ENCODE data around the gene TLCD3B. TPM values are rescaled to one million over a fixed set of nuclear protein-coding genes. Genes with fewer than 3 reads are reported as not detected.

Gene TLCD3B, protein sequence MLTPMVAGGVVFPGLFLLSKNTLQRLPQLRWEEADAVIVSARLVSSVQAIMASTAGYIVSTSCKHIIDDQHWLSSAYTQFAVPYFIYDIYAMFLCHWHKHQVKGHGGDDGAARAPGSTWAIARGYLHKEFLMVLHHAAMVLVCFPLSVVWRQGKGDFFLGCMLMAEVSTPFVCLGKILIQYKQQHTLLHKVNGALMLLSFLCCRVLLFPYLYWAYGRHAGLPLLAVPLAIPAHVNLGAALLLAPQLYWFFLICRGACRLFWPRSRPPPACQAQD
- total RNA-seq: 10 to 100 TPM; 51.8 to 82.7 TPM
- polyA plus RNA-seq (ENCODE audit: insufficient read depth, low read depth, low replicate concordance): 194 TPM
- long read RNA-seq, donor 1: 0 reads
- long read RNA-seq, donor 2: 0 reads

DNA sequence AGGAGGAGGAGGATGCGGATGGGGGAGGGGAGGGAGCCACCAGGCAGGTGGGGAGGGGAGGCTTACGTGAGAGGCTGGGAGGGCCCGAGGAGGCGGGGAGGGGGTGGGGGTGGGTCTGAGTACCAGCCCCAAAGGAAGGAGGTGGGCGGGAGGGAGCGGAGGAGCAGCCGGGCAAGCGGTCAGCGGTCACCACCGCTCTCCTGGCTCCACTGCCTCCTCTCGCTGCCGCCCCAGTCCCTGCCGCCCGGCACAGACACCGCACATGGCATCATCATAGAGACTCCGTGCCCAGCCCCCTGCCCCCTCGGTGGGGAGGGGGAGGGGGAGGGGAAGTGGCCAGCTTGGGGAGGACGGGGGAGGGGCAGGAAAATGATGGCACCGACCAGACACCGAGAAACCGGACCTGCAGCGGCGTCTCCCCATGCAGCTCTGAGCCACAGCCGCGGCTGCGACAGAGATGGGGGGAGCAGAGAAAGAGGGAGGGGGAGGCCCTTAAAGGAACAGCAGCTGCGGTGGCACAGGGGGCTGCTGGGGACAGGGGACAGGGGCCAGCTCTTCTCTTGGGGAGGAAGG is at the start of gene TLCD3B:
TLCD3B (minus strand) TSS at position 431 of the 573 bp plus-strand sequence. CDS start 744 bp downstream, outside the sequence.
- no peaks in the 10 kb centered on the region for H3K9me3 ChIP-seq
- no peak within 1 kb of the TSS for H3K4me3 ChIP-seq
- no peaks in the 10 kb centered on the region for H3K27me3 ChIP-seq
- 15 to 23% methylated on average over 13 to 27 of the region's 27 CpGs for WGBS, 2 donors
- intact Hi-C loops (cut with DNase I; ENCODE audit: low total_unique reads): no loop called here
- TF ChIP-seq POLR2A (IDR thresholded peaks at IDR 0.05): no peak
- TF ChIP-seq, protein P1, sequence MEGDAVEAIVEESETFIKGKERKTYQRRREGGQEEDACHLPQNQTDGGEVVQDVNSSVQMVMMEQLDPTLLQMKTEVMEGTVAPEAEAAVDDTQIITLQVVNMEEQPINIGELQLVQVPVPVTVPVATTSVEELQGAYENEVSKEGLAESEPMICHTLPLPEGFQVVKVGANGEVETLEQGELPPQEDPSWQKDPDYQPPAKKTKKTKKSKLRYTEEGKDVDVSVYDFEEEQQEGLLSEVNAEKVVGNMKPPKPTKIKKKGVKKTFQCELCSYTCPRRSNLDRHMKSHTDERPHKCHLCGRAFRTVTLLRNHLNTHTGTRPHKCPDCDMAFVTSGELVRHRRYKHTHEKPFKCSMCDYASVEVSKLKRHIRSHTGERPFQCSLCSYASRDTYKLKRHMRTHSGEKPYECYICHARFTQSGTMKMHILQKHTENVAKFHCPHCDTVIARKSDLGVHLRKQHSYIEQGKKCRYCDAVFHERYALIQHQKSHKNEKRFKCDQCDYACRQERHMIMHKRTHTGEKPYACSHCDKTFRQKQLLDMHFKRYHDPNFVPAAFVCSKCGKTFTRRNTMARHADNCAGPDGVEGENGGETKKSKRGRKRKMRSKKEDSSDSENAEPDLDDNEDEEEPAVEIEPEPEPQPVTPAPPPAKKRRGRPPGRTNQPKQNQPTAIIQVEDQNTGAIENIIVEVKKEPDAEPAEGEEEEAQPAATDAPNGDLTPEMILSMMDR (IDR thresholded peaks at IDR 0.05): no peak
- no peak within 1 kb of the TSS for H3K27ac ChIP-seq
- H3K36me3 ChIP-seq (ENCODE audit: low read depth, missing control alignments): no peaks in the 10 kb centered on the region
- DNase-seq: no peak
- H3K4me1 ChIP-seq: peaks cover 9% of the 10 kb centered on the region

- DNase-seq: no peak
- no peaks in the 10 kb centered on the region for H3K27me3 ChIP-seq
- H3K9me3 ChIP-seq: no peaks in the 10 kb centered on the region
- 78 to 80% methylated on average over 5 to 7 of the region's 7 CpGs for WGBS, 2 donors
- no peak overlapping the region for H3K4me3 ChIP-seq
- H3K36me3 ChIP-seq (ENCODE audit: low read depth, missing control alignments): no peaks in the 10 kb centered on the region
- intact Hi-C loops (cut with DNase I; ENCODE audit: low total_unique reads): no loop called here
- no peak for TF ChIP-seq POLR2A (IDR thresholded peaks at IDR 0.05)
- TF ChIP-seq, protein P1 (IDR thresholded peaks at IDR 0.05): no peak
- no peak overlapping the region for H3K27ac ChIP-seq
- H3K4me1 ChIP-seq: peaks cover 16% of the 10 kb centered on the region
These were observed 48.4 kb upstream of the TLCD3B start for GRCh38 chr16:30079480-30079879.

DNA sequence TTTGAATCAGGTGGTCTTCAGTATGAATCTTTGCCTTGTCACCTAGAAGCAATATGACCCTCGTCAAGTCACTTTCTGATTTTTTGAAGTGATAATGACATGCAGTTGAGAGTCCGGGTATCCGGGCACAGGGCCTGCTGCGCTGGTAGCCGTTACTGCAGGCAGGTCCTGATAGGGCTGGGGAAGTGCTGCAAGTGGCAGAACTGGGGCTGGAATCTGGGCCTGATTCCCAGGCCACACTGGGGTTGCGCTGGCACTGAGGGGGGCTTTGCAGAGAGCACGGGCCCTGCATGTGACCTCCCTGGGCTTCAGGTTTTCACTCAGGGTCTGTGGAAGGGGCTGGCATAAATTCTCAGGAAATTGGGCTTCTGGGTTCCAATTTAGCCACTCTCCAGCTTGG is 47.7 kb upstream of the TLCD3B start:
- intact Hi-C loops (cut with DNase I; ENCODE audit: low total_unique reads): no loop called here
- H3K4me1 ChIP-seq: peaks cover 16% of the 10 kb centered on the region
- 61 to 79% methylated on average over 6 to 7 of the region's 7 CpGs for WGBS, 2 donors
- H3K27ac ChIP-seq: no peak overlapping the region
- H3K27me3 ChIP-seq: no peaks in the 10 kb centered on the region
- H3K9me3 ChIP-seq: no peaks in the 10 kb centered on the region
- no peak overlapping the region for H3K4me3 ChIP-seq
- no peaks in the 10 kb centered on the region for H3K36me3 ChIP-seq (ENCODE audit: low read depth, missing control alignments)
- no peak for DNase-seq
- TF ChIP-seq POLR2A (IDR thresholded peaks at IDR 0.05): no peak
- TF ChIP-seq, protein P1 (IDR thresholded peaks at IDR 0.05): no peak

DNA sequence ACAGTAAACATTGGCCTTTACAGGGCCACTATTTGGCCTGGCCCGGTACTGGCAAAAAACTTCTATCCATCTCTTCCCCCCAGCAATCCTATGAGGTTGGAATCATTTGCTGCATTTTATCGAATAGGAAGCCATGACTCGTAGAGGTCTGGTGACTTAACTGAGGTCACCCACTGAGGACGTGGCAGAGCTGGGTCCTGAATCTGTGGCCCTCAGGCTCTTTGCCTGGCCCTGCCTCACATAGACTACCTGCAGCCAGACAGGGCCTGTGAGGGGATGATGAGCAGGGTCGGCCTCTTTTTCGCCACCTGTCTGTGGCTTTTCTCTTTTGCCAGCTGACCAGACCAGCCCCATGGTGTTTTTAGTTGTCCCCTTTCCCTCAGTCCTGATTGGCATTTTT is 46.6 kb upstream of the TLCD3B start:
- Histone ChIP-seq H3K36me3 (ENCODE audit: low read depth, missing control alignments) (no peaks in the 10 kb centered on the region), H3K9me3 (no peaks in the 10 kb centered on the region), H3K4me1 (peaks cover 16% of the 10 kb centered on the region), H3K27ac (no peak overlapping the region), H3K27me3 (no peaks in the 10 kb centered on the region), H3K4me3 (no peak overlapping the region)
- WGBS, 2 donors: 77 to 81% methylated on average over 6 of the region's 6 CpGs
- intact Hi-C loops (cut with DNase I; ENCODE audit: low total_unique reads): no loop called here
- DNase-seq: no peak
- no peak for TF ChIP-seq POLR2A (IDR thresholded peaks at IDR 0.05)
- TF ChIP-seq, protein P1 (IDR thresholded peaks at IDR 0.05): no peak
